Activated T-cell treated with anti-CD3 and anti-CD28 coated beads, Interleukin-2, amount 50 U/mL, for 24 hours (primary cell): ENCODE data around the gene LTC4S.
"Not testable (repeated sequence)": the region's sequence is repeated elsewhere in the genome, so short reads cannot be mapped to it uniquely, and the experiment has no call there.

Source experiments
- DNase-seq: peaks from one replicate; pipeline ENCODE4 v3.0.0-alpha.2; 2020
- H3K27ac Mint-ChIP-seq: 2 replicates; pipeline ENCODE4 v1.8.0; 2020; ENCODE audit warnings: mild to moderate bottlenecking, mixed read lengths
- H3K27me3 Mint-ChIP-seq: 2 replicates; pipeline ENCODE4 v1.8.0; 2020; ENCODE audit warnings: mixed read lengths
- H3K36me3 Mint-ChIP-seq: 2 replicates; pipeline ENCODE4 v1.8.0; 2020; ENCODE audit warnings: low read depth, mixed read lengths
- H3K4me1 Mint-ChIP-seq: 2 replicates; pipeline ENCODE4 v1.8.0; 2020; ENCODE audit warnings: low read depth, mixed read lengths
- H3K4me3 Mint-ChIP-seq: 2 replicates; pipeline ENCODE4 v1.8.0; 2020; ENCODE audit warnings: mild to moderate bottlenecking, moderate library complexity, mixed read lengths
- H3K9me3 Mint-ChIP-seq: 2 replicates; pipeline ENCODE4 v1.8.0; 2020; ENCODE audit warnings: mixed read lengths

The LTC4S gene, protein sequence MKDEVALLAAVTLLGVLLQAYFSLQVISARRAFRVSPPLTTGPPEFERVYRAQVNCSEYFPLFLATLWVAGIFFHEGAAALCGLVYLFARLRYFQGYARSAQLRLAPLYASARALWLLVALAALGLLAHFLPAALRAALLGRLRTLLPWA

DNA sequence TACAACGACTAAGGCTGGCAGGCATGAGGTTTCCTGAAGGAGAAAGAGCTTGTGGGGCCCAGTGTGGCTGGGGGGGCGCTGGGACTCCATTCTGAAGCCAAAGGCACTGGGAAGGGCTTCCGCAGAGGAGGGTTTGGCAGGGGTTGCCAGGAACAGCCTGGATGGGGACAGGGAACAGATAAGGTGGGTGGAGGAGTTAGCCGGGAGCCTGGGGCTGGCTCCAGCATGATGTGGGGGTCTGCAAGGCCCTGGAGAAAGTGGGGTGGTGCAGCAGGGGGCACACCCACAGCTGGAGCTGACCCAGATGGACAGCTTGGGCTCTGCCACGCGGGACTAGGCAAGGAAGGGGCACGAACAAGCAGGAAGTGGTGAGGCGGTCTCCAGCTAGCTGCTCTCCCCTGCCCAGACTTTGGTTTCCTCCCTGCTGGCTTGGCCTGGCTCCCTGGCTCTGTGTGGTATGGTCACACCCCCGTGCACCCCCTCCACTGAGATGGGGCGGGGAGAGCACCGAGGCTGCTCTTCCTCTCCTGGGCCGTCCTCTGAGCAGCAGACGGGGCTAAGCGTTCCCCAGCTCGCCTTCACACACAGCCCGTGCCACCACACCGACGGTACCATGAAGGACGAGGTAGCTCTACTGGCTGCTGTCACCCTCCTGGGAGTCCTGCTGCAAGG, at the start of gene LTC4S:
LTC4S (plus strand) TSS at position 519 of the 672 bp plus-strand sequence; CDS start at position 614, 95 bp downstream.
- H3K4me3 Mint-ChIP-seq = peak within 1 kb of the TSS; percentile 55
- H3K4me1 Mint-ChIP-seq = peaks cover 30% of the 10 kb centered on the region
- peak within 1 kb of the TSS; percentile 61 for H3K27ac Mint-ChIP-seq
- DNase-seq = peak; percentile 57
- H3K36me3 Mint-ChIP-seq = peaks cover 14% of the 10 kb centered on the region
- H3K27me3 Mint-ChIP-seq = no peaks in the 10 kb centered on the region
- H3K9me3 Mint-ChIP-seq = no peaks in the 10 kb centered on the region

DNA sequence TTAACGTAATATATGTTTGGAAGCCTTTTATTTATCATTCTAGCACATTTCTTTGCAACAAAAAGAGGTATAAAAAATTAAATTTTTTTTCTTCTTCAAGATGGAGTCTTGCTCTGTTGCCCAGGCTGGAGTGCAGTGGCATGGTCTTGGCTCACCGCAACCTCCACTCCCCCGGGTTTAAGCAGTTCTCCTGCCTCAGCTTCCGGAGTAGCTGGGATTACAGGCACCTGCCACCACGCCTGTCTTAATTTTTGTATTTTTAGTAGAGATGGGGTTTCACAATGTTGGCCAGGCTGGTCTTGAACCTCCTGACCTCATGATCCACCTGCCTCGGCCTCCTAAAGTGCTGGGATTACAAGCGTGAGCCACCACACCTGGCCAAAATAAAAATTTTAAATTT, 49.7 kb upstream of the LTC4S start:
- not testable (repeated sequence) for DNase-seq, H3K4me3 Mint-ChIP-seq, H3K9me3 Mint-ChIP-seq, H3K27me3 Mint-ChIP-seq, H3K27ac Mint-ChIP-seq
- peaks cover 34% of the 10 kb centered on the region for H3K4me1 Mint-ChIP-seq
- H3K36me3 Mint-ChIP-seq = peaks cover 41% of the 10 kb centered on the region

DNA sequence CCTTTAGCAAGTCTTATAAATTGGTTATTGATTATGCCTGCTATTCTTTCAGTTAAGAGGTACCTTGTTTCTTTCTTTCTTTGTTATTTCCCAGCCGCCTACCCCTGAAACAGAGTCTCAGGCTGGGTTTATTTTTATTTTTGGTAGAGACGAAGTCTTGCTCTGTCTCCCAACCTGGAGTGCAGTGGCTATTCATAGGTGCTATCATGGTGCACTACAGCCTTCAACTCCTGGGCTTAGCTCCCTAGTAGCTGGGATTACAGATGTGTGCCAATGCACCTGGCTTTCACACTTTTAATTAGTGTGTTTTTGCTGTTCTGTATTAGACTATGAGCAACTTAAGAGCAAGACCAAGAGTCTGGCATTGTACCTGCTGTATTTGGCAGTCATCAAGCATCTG, 46.9 kb upstream of the LTC4S start:
- H3K4me1 Mint-ChIP-seq = peaks cover 30% of the 10 kb centered on the region
- H3K27me3 Mint-ChIP-seq = no peaks in the 10 kb centered on the region
- no peaks in the 10 kb centered on the region for H3K9me3 Mint-ChIP-seq
- no peak overlapping the region for H3K27ac Mint-ChIP-seq
- DNase-seq = no peak
- H3K4me3 Mint-ChIP-seq = no peak overlapping the region
- peaks cover 39% of the 10 kb centered on the region for H3K36me3 Mint-ChIP-seq

DNA sequence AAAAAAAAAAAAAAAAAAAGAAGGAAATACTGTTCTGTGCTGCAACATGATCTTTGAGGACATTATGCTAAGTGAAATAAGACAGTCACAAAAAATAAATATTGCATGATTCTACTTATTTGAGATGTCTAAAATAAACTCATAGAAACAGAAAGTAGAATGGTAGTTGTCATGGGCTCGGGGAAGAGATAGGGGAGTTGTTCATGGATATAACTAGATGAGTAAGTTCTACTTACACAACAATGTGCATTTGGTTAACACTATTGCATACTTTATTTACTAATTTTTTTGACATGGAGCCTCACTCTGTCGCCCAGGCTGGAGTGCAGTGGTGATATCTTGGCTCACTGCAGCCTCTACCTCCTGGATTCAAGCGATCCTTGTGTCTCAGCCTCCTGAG, 46.0 kb upstream of the LTC4S start:
- Mint-ChIP-seq H3K27me3 (no peaks in the 10 kb centered on the region), H3K4me3 (no peak overlapping the region), H3K36me3 (peaks cover 37% of the 10 kb centered on the region), H3K9me3 (no peaks in the 10 kb centered on the region), H3K4me1 (peaks cover 30% of the 10 kb centered on the region), H3K27ac (no peak overlapping the region)
- DNase-seq = no peak

DNA sequence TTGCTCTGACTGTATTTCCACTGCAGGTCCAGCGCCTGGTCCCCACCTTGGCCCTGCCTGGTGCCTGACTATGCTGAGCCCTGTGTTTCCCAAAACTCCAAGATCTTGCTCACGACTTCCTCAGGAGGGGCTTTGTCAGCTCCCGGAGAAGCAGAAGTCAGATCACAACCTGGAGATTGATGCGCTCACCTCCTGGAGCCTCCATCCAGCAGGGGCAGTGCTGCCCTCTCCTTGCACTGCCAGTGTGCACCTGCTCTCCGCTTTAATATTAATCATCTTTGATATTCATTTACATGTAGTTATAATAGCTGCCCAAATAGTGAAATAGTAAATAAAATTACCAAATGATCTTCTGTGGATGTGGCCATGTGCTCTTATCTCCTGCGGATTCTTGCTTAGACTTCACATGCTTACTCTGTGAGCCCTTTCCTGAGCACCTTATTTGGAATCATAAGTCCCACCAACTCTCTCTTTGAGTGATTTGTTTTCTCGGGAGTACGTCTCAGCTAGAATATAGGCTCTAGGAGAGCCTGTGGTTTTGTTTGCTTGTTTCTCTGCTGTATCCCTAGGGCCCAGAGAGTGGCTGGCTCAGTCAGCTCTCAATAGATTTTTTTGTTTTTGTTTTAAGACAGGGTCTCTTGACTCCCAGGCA, 43.8 kb upstream of the LTC4S start:
- peaks cover 39% of the 10 kb centered on the region for H3K36me3 Mint-ChIP-seq
- no peaks in the 10 kb centered on the region for H3K27me3 Mint-ChIP-seq
- DNase-seq = peak; percentile 22
- H3K27ac Mint-ChIP-seq = peak overlapping the region; percentile 77
- no peak overlapping the region for H3K4me3 Mint-ChIP-seq
- H3K4me1 Mint-ChIP-seq = peaks cover 47% of the 10 kb centered on the region
- no peaks in the 10 kb centered on the region for H3K9me3 Mint-ChIP-seq

DNA sequence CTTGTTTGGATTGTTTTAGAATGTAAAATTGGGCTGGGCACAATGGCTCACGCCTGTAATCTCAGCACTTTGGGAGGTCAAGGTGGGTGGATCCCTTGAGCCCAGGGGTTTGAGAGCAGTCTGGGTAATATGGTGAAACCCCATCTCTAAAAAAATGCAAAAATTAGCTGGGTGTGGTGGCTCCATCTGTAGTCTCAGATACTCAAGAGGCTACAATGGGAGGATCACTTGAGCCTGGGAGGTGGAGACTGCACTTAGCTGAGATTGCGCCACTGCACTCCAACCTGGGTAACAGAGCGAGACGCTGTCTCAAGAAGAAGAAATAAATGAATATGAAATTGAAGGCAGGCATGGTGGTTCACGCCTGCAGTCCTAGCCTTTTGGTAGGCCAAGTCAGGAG, 39.8 kb upstream of the LTC4S start:
- H3K27ac Mint-ChIP-seq = peak overlapping the region; percentile 52
- H3K36me3 Mint-ChIP-seq = peaks cover 24% of the 10 kb centered on the region
- H3K4me1 Mint-ChIP-seq = peaks cover 52% of the 10 kb centered on the region
- DNase-seq = no peak
- H3K9me3 Mint-ChIP-seq = no peaks in the 10 kb centered on the region
- no peaks in the 10 kb centered on the region for H3K27me3 Mint-ChIP-seq
- no peak overlapping the region for H3K4me3 Mint-ChIP-seq

DNA sequence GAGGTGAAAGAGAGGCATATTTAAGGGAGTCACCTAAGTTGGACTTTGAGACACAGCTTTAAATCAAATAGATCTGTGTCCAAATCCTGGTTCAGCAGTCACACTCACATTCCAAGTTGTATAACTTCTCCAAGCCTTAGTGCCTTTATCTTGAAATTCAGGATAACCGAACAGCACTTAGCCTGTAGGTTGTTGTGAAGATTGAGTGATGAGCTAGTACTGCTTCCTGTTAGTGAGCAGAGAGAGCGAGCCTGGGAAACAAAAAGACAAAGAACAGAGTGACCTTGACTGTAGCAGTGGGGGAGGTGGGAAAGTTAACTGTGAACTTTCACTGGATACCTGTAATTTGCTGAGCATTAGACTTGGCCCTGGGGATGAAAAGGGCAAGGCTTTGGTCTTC, 38.8 kb upstream of the LTC4S start:
- Mint-ChIP-seq H3K27me3 (no peaks in the 10 kb centered on the region), H3K4me3 (no peak overlapping the region), H3K4me1 (peaks cover 54% of the 10 kb centered on the region), H3K27ac (peak overlapping the region; percentile 62), H3K9me3 (no peaks in the 10 kb centered on the region), H3K36me3 (peaks cover 22% of the 10 kb centered on the region)
- no peak for DNase-seq

DNA sequence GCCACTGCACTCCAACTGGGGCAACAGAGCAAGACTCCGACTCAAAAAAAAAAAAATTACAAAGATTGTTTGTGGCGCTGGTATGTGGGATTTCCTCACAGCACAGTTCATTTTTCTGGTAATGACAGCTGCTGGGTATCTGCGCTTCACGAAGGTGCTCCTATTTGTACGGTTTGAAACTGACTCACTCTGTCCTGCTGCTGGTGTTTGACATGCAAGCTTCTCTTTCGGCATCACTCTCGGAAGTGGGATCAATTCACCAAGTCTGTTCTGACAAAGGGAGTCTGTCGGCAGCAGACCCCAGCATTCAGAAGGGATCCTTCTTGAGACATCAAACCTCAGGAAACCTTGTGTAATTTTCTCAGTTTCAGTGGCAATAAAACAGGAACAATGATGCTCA, 34.8 kb upstream of the LTC4S start:
- Mint-ChIP-seq H3K27ac (peak overlapping the region; percentile 91), H3K4me1 (peaks cover 75% of the 10 kb centered on the region), H3K9me3 (no peaks in the 10 kb centered on the region), H3K4me3 (no peak overlapping the region), H3K36me3 (peaks cover 8% of the 10 kb centered on the region), H3K27me3 (no peaks in the 10 kb centered on the region)
- no peak for DNase-seq

DNA sequence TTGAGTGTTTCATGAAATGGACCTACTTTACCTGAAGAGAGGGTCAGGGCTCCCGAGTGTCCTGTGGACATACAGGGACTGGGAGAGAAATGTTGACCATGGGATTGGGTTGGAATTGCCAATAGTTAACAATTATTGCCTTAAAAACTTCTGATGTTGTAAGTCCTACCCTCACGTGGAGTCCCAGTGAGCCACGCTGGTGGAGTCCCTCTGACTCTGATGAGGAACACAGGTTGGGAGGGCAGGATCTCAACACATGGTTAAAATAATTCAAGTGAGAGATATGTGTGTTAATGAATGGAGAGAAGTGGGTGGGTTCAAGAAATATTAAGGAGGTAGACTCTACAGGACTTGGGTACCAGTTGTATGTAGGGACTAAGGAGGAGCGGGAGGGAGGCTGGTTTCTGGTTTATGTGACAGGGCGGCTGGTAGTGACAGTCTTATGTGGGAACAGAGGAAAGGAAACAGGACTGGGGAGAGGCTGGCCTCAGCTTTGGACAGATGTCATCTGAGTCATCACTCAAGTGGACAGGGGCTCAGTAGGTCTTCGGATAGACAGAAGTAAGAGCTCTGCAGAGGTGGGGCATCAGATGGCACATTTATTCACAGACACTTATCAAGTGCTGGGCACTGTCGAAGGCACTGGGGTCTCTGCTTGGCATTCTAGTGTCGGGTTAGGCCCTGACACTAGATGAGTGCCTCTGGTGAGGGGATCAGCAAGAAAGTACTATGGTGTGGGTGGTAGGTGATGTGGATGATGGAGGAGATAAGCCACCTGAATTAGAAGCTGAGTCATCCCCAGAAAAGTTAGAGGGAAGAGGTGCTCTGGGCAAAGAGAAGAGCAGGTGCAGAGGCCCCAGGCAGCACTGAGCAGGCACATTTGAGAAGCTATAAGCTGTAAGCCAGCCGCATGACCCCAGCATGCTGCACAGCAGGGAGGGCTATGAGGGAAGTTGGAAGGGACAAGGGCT, 33.9 kb upstream of the LTC4S start:
- DNase-seq = peak; percentile 49
- no peaks in the 10 kb centered on the region for H3K9me3 Mint-ChIP-seq
- no peaks in the 10 kb centered on the region for H3K27me3 Mint-ChIP-seq
- peaks cover 69% of the 10 kb centered on the region for H3K4me1 Mint-ChIP-seq
- peak overlapping the region; percentile 91 for H3K27ac Mint-ChIP-seq
- peak overlapping the region; percentile 16 for H3K4me3 Mint-ChIP-seq
- peaks cover 11% of the 10 kb centered on the region for H3K36me3 Mint-ChIP-seq

DNA sequence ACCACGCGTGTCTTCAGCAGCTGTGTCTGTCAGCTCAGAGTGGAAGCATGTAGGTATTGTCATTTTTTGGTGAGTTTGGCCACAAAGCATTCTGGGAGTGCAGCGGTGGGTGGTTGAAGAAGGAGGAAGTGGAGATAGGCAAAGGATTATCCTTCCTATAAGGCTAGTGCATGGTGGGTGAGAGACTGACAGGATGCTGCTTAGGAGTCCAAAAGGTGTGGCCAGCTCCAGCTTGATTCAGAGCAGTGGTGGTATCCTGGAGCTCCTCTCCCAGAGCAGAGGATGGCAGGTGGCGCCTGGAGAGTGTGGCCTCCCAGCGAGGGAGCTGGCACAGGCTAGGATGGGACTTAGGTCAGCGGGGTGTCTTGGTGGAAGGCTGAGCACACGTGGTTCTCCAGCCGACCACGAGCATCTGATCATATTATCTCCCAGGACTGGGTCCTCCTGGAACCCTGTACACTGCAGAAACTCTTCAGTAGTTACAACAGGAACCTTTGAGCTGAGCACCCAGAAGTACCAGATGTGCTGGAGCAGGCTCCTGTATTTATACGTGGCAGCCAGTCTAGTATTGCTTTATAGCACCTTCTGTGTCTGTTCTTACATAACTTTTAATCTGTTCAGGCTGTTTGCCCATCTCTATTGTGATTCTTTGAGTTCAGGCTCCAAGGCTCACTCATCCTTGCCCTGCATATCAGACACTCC, 31.6 kb upstream of the LTC4S start:
- Mint-ChIP-seq H3K36me3 (peaks cover 34% of the 10 kb centered on the region), H3K27me3 (no peaks in the 10 kb centered on the region), H3K9me3 (no peaks in the 10 kb centered on the region), H3K27ac (peak overlapping the region; percentile 59), H3K4me3 (no peak overlapping the region), H3K4me1 (peaks cover 79% of the 10 kb centered on the region)
- no peak for DNase-seq

DNA sequence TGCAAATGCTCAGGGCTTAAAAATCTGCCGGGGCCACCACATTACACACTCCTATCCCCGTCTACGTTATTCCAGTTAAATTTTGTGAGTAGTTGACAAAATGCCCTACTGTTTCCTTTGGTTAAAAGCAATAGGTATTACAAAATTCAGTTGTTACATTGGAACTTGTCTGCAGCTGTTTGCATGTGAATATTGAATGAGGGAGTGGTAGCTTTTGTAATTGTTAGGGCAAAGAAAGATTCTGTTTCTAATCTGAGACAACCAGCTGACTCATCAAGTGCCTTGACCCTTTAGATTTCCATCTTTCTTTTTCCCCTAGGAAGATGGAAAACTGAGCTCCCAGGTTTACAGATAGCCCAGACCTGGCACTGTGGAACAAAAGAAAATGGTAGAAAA, 31.0 kb upstream of the LTC4S start:
- peaks cover 79% of the 10 kb centered on the region for H3K4me1 Mint-ChIP-seq
- H3K4me3 Mint-ChIP-seq = no peak overlapping the region
- no peak for DNase-seq
- peak overlapping the region; percentile 59 for H3K27ac Mint-ChIP-seq
- H3K36me3 Mint-ChIP-seq = peaks cover 38% of the 10 kb centered on the region
- no peaks in the 10 kb centered on the region for H3K27me3 Mint-ChIP-seq
- no peaks in the 10 kb centered on the region for H3K9me3 Mint-ChIP-seq

DNA sequence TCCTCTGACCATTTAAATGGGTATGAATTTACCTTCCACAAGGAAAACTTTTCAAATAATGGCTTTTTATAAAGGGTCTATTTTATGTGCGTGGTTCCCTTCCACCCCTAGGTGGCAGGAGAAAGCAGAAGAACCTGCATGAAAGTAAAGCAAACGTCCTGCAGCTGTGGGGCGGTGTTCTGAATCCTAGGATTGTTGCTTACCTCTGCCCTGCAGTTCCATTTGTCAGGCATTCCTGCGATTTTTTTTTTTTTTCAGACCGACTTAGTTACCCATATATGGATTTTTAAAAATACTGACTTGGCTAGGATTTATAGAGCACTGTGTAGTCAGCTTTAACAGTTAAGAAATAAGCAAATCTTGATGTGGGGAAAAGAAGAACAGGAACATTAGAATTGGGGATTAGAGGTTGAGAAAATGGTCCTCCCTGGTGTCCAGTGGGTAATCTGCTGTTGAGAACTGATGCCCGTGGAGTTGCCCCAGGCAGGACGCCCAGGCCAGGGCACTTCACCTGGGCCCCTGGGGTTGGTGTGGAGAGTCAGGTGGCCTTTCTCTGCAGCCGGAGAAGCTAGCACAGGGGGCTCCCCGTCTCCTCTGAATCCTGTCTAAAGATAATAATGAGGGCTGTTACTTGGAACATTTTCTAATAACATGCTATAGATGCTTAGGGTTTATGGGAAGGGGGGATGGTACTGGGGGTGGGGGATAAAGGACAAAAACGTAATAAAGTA, 30.4 kb upstream of the LTC4S start:
- Mint-ChIP-seq H3K4me1 (peaks cover 82% of the 10 kb centered on the region), H3K27me3 (no peaks in the 10 kb centered on the region), H3K4me3 (no peak overlapping the region), H3K9me3 (no peaks in the 10 kb centered on the region), H3K36me3 (peaks cover 44% of the 10 kb centered on the region), H3K27ac (no peak overlapping the region)
- DNase-seq = no peak

DNA sequence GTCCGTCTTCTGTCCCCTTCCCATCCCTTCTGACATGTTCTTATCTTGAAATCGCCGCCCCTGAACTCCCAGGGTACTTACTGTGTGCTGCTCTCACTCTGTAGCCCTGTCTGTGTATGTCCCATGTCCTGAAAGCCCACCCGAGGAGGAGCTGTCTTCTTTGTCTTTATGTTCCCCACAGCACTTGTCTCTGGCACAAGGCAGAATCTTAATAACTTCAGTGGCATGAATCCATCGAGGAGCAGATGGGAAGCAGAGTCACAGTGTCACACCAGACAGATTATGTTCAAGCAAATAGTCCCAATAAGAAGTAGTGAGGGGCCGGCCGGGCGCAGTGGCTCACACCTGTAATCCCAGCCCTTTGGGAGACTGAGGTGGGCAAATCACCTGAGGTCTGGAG, 29.7 kb upstream of the LTC4S start:
- no peaks in the 10 kb centered on the region for H3K9me3 Mint-ChIP-seq
- H3K4me1 Mint-ChIP-seq = peaks cover 84% of the 10 kb centered on the region
- H3K27me3 Mint-ChIP-seq = no peaks in the 10 kb centered on the region
- H3K4me3 Mint-ChIP-seq = no peak overlapping the region
- peak overlapping the region; percentile 31 for H3K27ac Mint-ChIP-seq
- no peak for DNase-seq
- peaks cover 48% of the 10 kb centered on the region for H3K36me3 Mint-ChIP-seq
